ENCODE results near the gene CATSPER3. TPM values are rescaled to one million over a fixed set of nuclear protein-coding genes. Genes with fewer than 3 reads are reported as not detected.

CATSPER3 gene
- total RNA-seq, 1 donor from 2014 or later, result 0.80 TPM

DNA sequence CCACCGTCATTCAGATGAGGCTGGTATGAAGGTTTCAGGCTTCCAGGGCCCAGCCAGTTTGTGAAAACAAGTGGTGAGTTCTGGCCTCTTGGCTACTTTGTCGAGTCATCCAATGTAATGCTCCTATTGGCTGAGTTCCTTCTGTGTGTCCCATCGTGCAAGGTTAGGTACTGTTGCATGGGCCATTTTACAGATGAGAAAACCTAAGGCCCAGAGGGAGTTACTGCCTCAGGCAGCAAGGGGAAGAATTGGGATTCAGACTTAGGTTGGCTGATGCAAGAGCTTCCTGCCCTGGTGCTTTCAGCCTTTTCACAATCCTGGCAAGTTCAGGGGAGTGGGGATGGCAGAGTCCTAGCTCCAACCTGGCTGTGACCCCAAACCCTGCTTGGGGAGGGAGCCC, 83.7 kb downstream of the CATSPER3 start:
- DNase-seq (ENCODE audit: low spot score) (no peak), ATAC-seq (no peak)
- intact Hi-C loops (cut with DNase I), result no loop called here

DNA sequence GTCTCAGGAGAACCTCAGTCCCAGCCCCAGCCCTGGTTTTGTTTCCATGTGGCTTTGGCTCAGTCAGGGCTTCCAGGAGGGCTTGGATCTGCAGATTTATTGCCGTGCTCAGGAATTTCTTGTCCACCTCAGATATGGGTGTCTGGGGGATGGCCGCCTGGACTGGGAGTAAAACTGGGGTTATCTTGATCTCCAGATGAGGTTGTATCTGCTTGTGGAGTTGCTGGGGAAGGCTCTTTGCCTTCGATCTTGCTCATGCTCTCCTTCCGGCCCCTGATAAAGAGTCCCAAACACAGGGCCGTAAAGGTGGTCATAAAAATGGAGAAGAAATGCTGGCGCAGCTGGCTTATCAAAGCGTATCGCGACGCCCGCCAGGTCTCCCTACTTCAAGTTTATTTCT, 84.2 kb downstream of the CATSPER3 start:
- intact Hi-C loops (cut with DNase I), result no loop called here
- ATAC-seq, result no peak
- no peak for DNase-seq (ENCODE audit: low spot score)

DNA sequence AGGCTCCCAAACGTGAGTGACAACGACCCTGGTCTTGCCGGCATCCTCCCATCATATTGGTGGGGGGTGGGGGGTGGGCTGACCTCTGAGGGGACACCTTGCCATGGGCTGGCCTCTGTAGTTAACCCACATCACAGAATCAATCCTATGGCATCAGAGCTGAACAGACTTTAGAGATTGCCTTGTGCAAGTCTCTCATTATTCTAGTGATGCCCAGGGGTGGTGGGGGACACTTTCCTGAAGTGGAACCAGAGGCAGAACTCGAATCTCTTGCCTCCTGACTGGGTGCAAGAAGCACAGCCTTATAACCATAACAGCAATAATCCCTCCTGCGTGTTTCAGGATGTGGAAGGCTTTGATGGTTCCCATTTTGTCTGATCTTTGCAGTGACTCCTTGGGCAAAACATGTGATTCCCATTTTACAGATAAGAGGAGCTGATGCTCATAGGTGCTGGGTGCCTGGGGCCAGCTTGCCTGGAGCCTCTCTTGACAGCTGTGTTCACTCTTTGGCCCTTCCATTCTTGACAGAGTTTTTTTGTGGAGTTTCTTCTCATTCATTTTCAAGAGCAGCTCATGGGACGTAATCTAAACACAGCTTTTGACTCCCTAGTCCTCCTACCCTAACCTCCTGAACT, 84.9 kb downstream of the CATSPER3 start:
- DNase-seq (ENCODE audit: low spot score) (no peak), ATAC-seq (no peak)
- intact Hi-C loops (cut with DNase I), result no loop called here

DNA sequence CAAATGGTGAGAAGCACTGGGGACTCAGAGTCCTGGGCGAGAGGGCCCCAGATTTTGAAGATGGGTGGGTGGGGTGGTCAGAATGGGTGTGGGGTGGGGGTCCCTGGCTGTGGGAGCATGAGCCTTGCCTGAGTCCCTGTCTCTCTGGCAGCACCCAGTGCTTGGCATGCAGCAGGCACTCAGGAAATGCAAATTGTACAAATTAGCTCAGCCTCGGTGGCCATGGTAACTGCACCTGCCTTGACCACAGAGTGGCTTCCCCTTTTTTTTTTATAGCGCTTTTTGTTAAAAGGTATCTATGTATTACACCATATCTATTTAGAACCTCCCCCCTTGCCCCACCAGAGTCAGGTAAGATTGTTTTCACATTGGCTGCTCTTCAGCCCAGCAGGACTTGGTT, 85.6 kb downstream of the CATSPER3 start:
- ATAC-seq (no peak), DNase-seq (ENCODE audit: low spot score) (no peak)
- intact Hi-C loops (cut with DNase I), result no loop called here

DNA sequence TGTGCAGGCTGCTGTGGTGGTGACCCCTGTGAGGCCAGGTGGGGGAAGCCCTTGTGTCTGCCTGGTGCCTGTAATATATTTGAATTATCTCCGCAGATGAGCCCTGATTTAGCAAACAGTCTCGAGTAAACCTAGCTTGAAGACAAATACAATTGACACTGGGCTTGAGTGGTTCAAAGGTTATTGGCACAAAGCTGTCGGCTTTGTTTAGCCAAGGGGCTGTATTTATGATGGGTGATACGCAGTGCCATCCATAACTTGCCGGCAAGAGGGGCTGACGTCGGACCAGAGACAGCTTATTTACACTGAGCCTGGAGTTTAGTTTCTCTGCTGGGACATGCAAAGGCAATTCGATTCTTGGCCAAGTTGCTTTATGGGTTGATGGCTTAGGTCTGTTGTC, 86.3 kb downstream of the CATSPER3 start:
- DNase-seq (ENCODE audit: low spot score) (no peak), ATAC-seq (no peak)
- intact Hi-C loops (cut with DNase I), result no loop called here

DNA sequence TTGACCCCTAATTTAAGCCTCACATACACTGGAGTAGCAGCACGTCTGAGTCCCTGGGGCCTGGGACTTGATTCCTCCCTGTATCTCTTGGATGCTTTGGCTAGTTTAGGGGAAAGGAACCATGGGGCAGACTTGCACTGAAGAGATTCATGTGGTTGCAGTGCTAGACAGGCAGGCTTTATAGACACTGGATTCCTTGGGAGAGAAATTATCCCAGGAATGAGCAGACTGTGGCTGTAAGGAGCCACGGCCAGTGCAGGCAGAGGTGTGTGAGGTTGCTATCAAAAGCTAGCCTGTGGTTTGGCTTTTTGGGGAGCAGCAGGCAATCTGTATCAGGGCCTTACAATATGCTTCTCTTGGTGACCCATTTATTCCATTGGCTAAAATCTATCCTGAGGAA, 86.8 kb downstream of the CATSPER3 start:
- intact Hi-C loops (cut with DNase I), result no loop called here
- no peak for ATAC-seq
- DNase-seq (ENCODE audit: low spot score), result no peak

DNA sequence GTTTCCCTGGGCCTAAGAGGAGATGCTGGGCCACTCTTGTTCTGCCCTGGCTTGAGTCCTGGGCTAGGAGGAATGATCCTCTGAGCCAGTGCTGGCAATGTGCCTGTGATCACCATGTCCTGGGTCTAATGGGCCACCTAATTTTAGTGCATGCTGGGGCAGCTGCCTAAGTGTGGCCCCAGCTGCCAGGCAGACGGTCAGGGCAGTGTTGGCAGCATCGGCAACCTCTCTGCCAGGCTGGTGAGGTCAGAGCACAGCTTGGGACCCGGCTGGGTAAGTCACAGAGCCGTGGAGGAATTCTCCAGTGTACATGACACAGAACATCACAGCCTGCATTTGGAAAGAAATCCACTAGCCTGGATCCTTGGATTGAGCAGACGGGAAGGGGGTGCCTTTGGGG, 87.7 kb downstream of the CATSPER3 start:
- intact Hi-C loops (cut with DNase I), result no loop called here
- ATAC-seq, result no peak
- no peak for DNase-seq (ENCODE audit: low spot score)

DNA sequence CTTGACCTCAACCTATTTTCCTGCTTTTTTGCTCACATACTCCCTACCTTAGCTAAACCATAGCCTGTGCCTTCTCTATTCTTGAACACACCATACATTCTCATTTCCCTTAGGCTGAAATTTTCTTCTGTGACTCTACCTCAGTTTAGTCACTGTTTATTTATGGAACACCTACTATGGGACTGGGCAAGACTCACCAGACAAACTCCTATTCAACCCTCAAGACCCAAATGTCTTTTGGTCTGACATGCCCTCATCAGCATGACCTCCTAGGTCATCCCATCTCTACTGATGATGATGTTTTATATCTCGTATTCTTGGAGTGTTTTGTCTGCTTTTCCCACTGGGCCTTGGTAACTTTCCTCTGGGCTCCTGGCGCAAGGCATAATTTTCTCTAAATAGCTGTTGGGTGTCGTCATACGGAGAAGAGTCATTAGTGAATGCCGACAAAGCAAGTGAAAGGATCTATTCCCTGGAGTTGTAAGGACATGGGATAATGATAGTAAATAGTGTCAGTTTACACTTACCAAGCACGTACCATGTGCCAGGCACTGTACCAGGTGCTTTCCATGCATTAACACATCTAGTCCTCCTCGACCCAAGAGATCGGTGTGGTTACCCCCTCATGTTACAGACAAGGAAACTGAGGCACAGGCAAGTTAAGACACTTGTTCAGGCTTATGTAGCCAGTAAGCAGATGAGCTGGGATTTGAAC, 88.8 kb downstream of the CATSPER3 start:
- no peak for ATAC-seq
- intact Hi-C loops (cut with DNase I), result no loop called here
- no peak for DNase-seq (ENCODE audit: low spot score)

DNA sequence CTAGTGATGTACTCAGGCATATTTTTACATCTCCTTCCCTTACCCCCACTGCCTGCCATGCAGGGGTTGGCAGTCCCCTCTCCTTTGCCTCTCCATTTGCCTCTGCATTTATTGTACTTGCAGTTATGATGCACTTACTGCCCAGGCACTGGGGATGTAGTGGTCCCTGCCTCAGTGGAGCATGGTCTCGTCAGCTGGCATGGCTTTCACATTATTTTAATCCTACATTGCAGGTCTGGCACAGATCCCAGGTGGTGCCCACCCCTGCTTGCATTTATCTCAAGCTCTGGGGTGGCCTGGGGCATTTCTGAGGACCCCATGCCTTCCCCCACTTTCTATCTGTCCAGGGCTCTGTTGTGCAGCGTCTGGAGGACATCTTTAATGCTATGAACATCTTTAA, 89.5 kb downstream of the CATSPER3 start:
- intact Hi-C loops (cut with DNase I), result no loop called here
- DNase-seq (ENCODE audit: low spot score) (no peak), ATAC-seq (no peak)

DNA sequence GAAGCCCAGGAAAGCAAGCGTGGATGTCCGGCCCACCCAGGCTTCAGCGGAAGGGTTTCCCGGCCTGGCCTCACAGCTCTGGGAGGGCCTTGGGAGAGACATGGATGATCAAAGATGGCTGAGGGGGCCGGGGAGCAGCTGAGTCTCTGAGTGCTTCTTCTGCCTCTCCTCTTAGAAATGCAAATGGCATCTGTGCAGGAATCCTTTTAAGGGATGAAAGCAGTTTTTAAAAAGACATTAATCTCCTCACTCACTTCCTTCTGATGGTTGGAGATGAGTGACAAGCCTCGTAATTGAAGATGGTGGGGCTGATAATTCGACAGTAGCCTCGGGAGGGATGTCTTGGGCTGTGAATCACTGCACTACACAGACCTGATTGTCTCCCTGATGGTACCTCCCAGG, 90.6 kb downstream of the CATSPER3 start:
- intact Hi-C loops (cut with DNase I), result no loop called here
- no peak for DNase-seq (ENCODE audit: low spot score)
- no peak for ATAC-seq

DNA sequence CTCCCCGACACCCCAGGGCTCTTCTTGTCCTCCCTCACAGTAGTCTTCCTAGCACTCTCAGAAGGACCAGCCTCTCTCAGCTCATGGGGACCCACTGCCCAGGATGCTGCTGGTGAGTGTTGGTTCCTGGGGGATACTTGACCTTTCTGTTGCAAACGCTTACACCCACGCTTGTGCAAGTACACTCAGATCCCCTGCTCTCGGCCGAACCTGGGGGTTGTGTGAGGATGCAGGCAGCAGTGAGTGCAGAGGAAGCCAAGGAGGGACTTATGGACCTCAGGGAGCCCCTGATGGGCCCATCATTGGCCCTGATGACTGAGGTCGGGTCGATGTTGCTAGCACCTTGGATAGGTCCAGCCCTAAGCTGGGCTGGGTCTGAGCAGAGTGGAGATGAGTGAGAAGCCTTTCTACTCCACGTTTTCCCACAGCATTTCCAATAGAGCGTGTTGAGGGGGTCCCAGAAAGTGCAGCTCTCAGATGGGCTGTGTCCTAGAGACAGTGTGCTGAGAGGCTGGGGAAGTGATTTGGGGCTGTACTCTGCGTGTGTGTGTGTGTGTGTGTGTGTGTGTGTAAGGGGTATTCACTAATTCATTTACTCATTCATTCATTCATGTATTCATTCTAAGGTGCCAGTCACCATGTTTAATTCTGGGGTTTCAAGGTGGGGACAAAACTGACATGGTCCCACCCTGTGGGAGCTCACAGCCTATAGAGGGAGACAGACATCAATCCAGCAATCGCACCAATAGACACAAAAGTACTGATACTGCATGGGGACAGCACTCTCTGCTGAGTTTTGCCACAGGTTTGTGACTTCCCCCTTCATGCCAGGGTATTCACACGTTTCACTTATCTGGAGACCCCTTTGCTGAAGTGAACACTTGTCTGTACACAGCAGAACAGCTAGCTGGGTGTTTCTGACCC, 91.6 kb downstream of the CATSPER3 start:
- intact Hi-C loops (cut with DNase I), result no loop called here
- DNase-seq (ENCODE audit: low spot score) (no peak), ATAC-seq (no peak)

DNA sequence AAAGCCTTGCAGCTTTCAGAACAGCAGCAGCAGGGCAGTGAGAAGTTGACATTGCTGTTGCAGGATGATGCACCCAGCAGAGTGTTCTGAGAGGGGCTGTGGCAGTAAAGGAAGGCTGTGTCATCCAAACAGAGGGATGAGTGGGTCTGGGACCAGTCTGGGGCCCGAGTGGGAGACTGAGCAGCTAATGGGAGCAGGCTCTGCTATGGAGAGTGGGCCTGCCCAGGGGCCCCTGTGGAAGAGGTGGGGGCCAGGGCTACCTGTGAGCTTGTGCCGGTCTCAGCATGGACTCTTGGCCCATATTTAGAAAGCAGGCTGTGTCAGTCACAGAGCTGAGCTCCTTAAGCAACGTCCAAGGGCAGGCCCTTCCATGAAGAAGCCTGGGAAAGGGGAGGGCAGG, 92.3 kb downstream of the CATSPER3 start:
- intact Hi-C loops (cut with DNase I), result no loop called here
- ATAC-seq (no peak), DNase-seq (ENCODE audit: low spot score) (no peak)

DNA sequence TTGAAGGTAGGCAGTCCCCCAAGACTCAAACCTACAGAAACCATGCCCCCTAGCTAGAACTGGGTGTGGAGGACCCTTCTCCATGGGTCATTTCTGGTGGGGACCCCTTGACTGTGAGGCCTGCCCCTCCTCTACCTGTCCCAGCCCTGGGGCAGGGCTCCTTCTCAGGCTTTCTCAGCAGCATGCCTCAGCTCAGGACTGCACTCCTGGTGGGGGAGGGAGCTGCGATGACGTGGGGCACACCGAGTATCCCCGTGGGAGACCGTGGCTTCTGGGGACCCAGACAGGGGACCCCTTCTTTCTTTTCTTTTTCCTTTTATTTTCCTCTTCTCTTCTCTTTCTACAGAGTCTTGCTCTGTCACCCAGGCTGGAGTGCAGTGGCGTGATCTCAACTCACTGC, 93.3 kb downstream of the CATSPER3 start:
- DNase-seq (ENCODE audit: low spot score), result no peak
- no peak for ATAC-seq
- intact Hi-C loops (cut with DNase I), result no loop called here

Small RNA genes lying within 50 kb of the gene (microRNA-seq; reads per million reads assigned to microRNA genes)
- gene MIR4461, result not detected

Other genes starting within 250 kb of the CATSPER3 start
- gene CAMLG, start 229.4 kb upstream of the CATSPER3 start, total RNA-seq, result 37.8 TPM
- 47.2 TPM for gene DDX46, start 209.1 kb upstream of the CATSPER3 start, total RNA-seq
- gene C5orf24, start 121.9 kb upstream of the CATSPER3 start, total RNA-seq, result 50.1 TPM
- 84.7 TPM for gene TXNDC15, start 93.5 kb upstream of the CATSPER3 start, total RNA-seq
- gene PCBD2, start 62.8 kb upstream of the CATSPER3 start, total RNA-seq, result 13.6 TPM
- gene PITX1, start 66.3 kb downstream of the CATSPER3 start, total RNA-seq, result 3.6 TPM

Measured in sciatic nerve (tissue), 2 donors.